ENCODE measurements around the gene CCN5. TPM values are rescaled to one million over a fixed set of nuclear protein-coding genes. Genes with fewer than 3 reads are reported as not detected.
A peak's percentile ranks its signal among the peaks of the same experiment; 100 is the strongest.

CCN5 gene
- total and polyA plus RNA-seq, 2 of the 13 experiments (the other 11 are each of a cell fraction or from before 2014, with no cell fraction given), result 0.12 TPM; not detected in 1

GRCh38 chr20:44692932-44693480, 22.2 kb upstream of the CCN5 start (continued):
- TF ChIP-seq ZNF407 (CRISPR knock-in tag; IDR thresholded peaks at IDR 0.05; ENCODE audit: not compliant biosample characterization), result no peak
- no peak for TF ChIP-seq ZNF468 (CRISPR knock-in tag; IDR thresholded peaks at IDR 0.05)
- TF ChIP-seq TSC22D2 (CRISPR knock-in tag; IDR thresholded peaks at IDR 0.05; ENCODE audit: borderline replicate concordance), result no peak
- peak; percentile 67; the same call in 1 of the 2 replicates for TF ChIP-seq ERF (CRISPR knock-in tag; IDR thresholded peaks at IDR 0.05)
- TF ChIP-seq CENPBD1 (CRISPR knock-in tag; IDR thresholded peaks at IDR 0.05; ENCODE audit: borderline replicate concordance, low read depth), result no peak
- peak; percentile 78; the same call in 1 of the 2 replicates for TF ChIP-seq MIER3 (CRISPR knock-in tag; IDR thresholded peaks at IDR 0.05; ENCODE audit: borderline replicate concordance)
- TF ChIP-seq, protein P1, sequence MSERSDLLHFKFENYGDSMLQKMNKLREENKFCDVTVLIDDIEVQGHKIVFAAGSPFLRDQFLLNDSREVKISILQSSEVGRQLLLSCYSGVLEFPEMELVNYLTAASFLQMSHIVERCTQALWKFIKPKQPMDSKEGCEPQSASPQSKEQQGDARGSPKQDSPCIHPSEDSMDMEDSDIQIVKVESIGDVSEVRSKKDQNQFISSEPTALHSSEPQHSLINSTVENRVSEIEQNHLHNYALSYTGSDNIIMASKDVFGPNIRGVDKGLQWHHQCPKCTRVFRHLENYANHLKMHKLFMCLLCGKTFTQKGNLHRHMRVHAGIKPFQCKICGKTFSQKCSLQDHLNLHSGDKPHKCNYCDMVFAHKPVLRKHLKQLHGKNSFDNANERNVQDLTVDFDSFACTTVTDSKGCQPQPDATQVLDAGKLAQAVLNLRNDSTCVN (CRISPR knock-in tag; IDR thresholded peaks at IDR 0.05; ENCODE audit: borderline replicate concordance), result peak; percentile 55
- no peak for TF ChIP-seq LBX2 (CRISPR knock-in tag; IDR thresholded peaks at IDR 0.05; ENCODE audit: borderline replicate concordance)
- TF ChIP-seq FOXP1 (IDR thresholded peaks at IDR 0.05), result no peak
- peak; percentile 30; the same call in 1 of the 2 replicates for TF ChIP-seq FOXP1 (CRISPR knock-in tag; IDR thresholded peaks at IDR 0.05)
- TF ChIP-seq KLF16 (CRISPR knock-in tag; IDR thresholded peaks at IDR 0.05), result peak in 1 of 2 experiments; percentile 50; a peak in 1 of 4 replicates
- 0 out of 2 replicates have a peak, but pooled peaks have one; percentile 43 for TF ChIP-seq ZBTB7B (CRISPR knock-in tag; IDR thresholded peaks at IDR 0.05)
- no peak for TF ChIP-seq CAMTA2 (CRISPR knock-in tag; IDR thresholded peaks at IDR 0.05; ENCODE audit: borderline replicate concordance)
- TF ChIP-seq GATAD2A (CRISPR knock-in tag; IDR thresholded peaks at IDR 0.05), result peak; percentile 84
- no peak for TF ChIP-seq ZNF660 (CRISPR knock-in tag; IDR thresholded peaks at IDR 0.05; ENCODE audit: borderline replicate concordance, low read depth)
- TF ChIP-seq ZNF589 (CRISPR knock-in tag; conservative IDR thresholded peaks at IDR 0.05), result no peak
- no peak for TF ChIP-seq ZNF362 (CRISPR knock-in tag; IDR thresholded peaks at IDR 0.05; ENCODE audit: borderline replicate concordance)
- TF ChIP-seq NCOA5 (CRISPR knock-in tag; IDR thresholded peaks at IDR 0.05), result no peak
- no peak for TF ChIP-seq RFX5 (IDR thresholded peaks at IDR 0.05; ENCODE audit: low read depth, low read length)
- no peak for TF ChIP-seq ZNF777 (CRISPR knock-in tag; IDR thresholded peaks at IDR 0.05)
